NCI-H128 (cell line): ENCODE data around the gene EGLN1.
A peak's percentile ranks its signal among the peaks of the same experiment; 100 is the strongest.
"Not testable (repeated sequence)": the region's sequence is repeated elsewhere in the genome, so short reads cannot be mapped to it uniquely, and the experiment has no call there.

Experiments
- DNase-seq: peaks from one replicate; lab custom pipeline; 2025; ENCODE audit not compliant: unreplicated experiment; lab: John Stamatoyannopoulos, UW

Gene EGLN1

DNA sequence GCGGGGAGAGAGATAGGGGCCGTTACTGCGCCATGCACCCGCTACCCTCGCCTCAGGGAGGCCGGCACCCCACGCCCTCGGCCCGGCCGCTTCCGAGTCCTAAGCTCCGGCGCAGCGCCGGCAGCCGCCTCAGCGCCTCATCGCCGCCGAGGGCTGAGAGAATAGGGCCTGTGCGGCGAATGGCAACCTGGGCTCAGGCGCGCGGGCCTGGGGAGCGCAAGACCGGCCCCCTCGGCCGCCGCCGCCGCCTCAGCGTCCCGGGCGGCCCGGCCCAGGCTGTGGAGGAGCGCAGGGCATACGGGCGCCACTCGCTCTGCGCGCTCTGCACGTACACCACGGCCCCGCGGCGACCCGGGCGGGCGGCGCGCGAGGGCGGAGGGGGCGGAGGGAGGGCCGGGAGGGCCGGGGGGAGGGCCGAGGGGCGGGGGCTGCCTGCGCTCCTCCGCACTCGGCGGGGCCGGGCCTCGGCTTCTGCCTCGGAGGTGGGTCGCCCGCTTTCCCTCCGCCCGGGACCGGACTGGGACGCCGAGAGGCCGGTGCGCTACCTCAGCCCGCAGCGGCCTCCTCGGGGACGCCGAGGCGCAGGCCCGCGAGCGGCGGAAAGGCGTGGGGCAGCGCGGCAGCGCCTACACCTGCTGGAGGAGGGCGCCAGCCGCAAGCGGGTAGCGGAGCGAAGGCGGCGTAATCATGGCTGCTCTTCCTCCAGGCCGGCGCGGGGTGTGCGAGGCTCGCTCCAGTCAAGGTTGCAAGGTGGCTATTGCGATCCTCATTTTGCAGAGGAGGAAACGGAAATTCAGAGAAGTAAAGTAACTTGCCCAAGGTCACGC, at the start of gene EGLN1:
Gene EGLN1, minus strand, starts transcription at position 317 of the 827 bp plus-strand sequence. CDS start 399 bp downstream, outside the sequence.
- peak; percentile 90 for DNase-seq

DNA sequence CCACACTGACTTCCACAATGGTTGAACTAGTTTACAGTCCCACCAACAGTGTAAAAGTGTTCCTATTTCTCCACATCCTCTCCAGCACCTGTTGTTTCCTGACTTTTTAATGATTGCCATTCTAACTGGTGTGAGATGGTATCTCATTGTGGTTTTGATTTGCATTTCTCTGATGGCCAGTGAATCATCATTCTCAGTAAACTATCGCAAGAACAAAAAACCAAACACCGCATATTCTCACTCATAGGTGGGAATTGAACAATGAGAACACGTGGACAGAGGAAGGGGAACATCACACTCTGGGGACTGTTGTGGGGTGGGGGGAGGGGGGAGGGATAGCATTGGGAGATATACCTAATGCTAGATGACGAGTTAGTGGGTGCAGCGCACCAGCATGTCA, 49.4 kb upstream of the EGLN1 start:
- not testable (repeated sequence) for DNase-seq

DNA sequence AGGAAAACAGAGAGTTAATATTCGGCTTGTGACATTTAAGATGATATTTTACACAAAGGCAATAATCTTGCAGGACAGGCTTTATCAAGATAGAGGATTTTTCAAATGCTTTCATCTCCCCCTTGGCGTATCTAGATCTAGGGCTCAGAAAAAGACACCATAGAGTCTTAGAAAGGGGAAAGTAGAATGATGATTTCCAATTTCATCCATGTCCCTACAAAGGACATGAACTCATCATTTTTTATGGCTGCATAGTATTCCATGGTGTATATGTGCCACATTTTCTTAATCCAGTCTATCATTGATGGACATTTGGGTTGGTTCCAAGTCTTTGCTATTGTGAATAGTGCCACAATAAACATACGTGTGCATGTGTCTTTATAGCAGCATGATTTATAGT, 48.9 kb upstream of the EGLN1 start:
- DNase-seq: not testable (repeated sequence)

DNA sequence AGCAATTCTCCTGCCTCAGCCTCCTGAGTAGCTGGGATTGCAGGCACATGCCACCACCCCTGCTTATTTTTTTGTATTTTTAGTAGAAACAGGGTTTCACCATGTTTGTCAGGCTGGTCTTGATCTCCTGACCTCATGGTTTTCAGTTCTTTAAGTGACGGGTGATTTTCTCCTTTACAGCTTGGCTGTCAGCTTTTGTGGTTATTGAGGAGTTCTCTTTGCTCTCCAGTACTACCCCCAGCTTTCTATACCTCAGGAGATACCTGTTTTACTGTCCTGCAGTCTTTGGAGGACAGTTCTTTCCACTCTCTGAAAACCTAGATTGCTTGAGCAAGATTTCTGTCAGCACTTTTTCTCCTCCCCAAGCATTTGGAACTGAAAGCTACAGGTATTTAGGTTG, 45.9 kb upstream of the EGLN1 start:
- no peak for DNase-seq

DNA sequence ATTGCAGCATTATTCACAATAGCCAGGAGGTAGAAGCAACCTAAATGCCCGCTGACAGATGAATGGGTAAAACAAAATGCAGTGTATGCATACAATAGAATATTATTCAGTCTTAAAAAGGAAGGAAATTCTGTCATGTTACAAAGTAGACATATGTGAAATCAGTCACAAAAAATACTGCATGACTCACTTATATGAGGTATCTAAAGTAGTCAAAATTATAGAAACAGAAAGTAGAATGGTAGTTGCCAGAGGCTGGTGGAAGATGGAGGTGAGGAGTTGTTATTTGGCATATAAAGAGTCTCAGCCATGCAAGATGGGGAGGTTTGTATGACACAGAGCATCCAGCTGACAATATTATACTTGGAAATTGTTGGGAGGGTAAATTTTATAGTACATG, 43.0 kb upstream of the EGLN1 start:
- no peak for DNase-seq

DNA sequence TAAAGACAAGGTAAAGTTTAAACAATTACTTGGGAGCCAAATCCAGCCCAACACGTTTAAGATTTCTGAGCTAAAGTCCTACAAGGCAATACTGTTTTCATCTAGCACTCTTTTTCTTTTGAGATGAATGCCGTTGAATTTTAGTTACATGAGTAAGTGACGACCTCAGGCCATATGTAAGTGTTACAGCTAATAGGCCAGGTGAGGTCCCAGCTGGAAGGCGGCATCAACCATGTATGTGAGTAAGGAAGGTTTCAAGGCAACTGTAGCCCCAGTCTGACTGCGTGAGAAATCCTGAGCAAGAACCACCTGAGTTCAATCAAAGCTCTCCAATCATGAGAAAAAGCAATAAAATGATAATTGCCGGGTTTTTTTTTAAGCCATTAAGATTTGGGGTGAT, 41.5 kb upstream of the EGLN1 start:
- DNase-seq: no peak

DNA sequence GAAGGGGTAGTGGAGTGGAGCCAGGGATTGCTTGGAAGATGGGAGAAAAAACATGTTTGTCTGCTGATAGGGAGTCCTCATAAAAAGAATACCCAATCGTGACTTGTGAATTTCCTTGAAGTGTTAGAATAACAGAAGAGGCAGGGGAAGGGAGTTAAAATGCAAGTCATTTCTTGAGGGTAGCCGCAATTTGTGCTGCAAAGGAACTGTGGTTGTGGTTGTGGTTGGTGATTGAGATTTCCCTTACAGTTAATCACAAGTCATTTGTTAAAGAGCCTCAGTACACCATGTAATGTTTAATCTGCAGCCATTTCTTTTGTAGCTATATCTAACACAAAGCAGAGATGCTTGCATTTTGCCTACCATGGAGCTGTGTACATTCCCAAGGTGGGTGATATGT, 38.5 kb upstream of the EGLN1 start:
- DNase-seq: no peak

DNA sequence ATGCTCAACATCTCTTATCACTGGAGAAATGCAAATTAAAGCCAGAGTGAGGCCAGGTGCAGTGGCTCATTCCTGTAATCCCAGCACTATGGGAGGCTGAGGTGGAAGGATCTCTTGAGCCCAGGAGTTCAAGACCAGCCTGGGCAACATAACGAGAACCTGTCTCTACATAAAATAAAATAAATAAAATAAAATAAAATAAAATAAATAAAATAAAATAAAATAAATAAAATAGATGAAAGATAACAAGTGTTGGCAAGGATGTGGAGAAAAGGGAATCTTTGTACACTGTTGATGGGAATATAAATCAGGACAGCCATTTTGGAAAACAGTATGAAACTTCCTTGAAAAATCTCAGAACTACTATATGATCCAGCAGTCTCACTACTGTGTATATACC, 37.4 kb upstream of the EGLN1 start:
- DNase-seq: not testable (repeated sequence)

DNA sequence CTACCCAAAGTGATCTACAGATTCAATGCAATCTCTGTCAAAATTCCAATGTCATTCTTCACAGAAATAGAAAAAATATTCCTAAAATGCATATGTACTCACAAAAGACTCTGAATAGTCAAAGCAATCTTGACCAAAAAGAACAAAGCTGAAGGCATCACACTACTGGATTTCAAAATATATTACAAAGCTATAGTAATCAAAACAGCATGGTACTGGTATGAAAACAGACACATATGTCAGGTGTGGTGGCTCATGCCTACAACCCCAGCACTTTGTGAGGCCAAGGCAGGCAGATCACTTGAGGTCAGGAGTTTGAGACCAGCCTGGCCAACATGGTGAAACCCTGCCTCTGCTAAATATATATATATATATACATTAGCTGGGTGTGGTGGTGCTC, 35.9 kb upstream of the EGLN1 start:
- not testable (repeated sequence) for DNase-seq

DNA sequence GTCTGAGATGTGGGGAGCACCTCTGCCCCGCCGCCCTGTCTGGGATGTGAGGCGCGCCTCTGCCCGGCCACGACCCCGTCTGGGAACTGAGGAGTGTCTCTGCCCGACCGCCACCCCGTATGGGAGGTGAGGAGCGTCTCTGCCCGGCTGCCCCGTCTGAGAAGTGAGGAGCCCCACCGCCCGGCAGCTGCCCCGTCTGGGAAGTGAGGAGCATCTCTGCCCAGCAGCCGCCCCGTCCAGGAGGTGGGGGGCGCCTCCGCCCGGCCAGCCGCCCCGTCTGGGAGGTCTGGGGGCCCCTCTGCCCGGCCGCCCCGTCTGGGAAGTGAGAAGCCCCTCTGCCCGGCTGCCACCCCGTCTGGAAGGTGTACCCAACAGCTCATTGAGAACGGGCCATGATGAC, 32.0 kb upstream of the EGLN1 start:
- DNase-seq: not testable (repeated sequence)

DNA sequence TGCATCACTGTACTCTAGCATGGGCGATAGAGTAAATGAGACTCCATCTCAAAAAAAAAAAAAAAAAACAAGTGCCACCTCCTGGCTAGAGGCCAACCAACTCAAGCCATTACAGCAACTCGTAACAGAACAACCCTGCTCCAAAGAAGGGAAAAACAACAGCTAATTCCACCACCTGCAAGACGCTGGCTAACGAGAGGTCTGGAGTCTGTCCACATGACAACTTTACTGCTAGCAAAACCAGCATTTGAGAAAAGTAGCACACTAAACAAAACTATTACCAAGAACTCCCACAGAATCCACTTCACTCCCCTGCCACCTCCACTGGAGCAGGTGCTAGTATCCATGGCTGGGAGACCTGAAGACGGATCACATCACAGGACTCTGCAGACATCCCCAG, 24.1 kb upstream of the EGLN1 start:
- DNase-seq: no peak

DNA sequence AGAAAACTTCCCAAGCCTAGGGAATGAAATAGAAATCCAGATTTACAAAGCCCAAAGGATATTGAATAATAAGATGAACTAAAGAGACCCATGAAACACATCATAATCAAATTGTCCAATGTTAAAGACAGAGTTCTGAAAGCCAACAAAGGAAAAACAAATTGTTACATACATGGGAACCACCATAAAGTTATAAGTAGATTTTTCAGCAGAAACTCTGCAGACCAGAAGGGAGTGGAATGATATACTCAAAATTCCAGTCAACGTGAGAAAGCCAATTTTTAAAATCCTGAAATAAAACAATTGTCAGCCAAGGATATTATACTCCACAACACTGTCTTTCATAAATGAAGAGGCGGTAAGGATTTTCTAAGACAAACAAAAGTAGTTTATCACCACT, 22.0 kb upstream of the EGLN1 start:
- DNase-seq: no peak

DNA sequence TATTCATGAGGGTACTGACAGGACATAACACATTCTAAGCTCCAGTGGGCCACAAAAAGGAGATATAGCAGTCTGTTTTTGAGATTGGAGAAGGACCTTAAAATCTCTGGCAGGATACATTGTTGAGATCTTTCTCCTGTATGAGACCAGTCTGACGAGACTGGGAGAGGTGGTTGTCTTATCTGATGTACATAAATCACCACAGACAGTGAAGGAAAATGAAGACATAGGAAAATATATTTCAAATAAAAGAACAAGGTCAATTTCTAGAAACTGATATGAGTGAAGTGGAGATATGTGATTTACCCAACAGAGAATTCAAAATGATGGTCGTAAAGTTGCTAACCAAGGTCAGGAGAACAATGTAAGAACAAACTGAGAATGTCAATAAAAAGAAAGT, 21.3 kb upstream of the EGLN1 start:
- DNase-seq: no peak

DNA sequence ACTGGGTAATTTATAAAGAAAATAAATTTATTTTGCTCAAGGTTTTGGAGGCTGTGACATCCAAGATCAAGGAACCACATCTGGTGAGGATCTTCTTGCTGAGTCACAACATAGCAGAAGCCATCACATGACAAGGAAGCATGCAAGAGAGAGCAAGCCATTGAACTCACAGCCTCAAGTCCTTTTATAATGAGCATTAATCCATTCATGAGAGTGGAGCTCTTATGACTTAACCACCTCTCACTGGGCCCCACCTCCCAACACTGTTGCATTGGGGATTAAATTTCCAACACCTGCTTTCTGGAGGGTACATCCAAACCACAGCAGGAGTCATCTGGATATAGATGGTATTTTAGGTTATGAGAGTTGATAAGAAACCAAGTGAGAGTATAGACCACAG, 20.6 kb upstream of the EGLN1 start:
- DNase-seq: no peak

DNA sequence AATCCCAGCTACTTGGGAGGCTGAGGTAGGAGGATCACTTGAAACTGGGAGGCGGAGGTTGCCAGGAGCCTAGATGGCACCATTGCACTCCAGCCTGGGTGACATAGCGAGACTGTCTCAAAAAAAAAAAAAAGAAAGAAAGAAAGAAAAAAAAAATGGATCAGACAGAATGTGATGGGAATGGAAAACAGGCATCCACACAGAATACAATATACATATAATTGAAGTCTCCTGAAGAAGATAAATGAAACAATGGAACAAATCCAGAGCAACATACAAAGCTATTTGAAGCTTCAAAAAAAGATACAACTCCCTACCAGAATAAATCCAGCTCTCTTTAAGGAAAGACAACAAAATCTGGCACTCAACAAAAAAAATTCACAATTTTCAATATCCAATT, 10.9 kb upstream of the EGLN1 start:
- DNase-seq: no peak

DNA sequence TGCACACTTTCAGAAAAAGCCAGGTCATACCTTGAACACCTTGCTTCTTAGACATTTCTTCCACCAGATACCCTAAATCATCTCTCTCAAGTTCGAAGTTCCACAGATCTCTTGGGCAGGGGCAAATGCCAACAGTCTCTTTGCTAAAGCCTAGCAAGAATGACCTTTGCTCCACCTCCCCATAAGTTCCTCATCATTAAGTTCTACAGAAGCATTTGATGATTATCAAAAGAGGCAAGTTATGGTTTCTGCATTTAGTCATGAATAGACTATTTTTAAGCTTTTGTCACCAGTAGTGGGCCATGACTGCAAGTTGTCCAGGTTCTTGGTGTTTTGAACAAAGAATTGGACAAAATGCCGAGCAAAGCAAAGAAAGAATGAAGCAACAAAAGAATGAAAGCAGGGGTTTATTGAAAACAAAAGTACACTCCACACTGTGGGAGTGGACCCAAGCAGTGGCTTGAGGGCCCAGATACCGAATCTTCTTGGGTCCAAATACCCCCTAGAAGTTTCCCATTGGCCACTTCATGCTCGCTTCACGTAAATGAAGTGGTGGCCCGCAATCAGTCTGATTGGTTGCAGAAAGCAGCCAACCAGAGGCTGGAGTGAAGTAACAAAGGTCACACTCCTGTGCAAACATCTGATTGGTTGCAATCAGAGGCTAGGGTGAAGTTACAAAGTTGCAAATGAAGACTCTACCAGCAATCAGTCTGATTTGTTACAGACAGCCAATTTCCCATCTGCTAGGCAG, 9.8 kb upstream of the EGLN1 start:
- no peak for DNase-seq

DNA sequence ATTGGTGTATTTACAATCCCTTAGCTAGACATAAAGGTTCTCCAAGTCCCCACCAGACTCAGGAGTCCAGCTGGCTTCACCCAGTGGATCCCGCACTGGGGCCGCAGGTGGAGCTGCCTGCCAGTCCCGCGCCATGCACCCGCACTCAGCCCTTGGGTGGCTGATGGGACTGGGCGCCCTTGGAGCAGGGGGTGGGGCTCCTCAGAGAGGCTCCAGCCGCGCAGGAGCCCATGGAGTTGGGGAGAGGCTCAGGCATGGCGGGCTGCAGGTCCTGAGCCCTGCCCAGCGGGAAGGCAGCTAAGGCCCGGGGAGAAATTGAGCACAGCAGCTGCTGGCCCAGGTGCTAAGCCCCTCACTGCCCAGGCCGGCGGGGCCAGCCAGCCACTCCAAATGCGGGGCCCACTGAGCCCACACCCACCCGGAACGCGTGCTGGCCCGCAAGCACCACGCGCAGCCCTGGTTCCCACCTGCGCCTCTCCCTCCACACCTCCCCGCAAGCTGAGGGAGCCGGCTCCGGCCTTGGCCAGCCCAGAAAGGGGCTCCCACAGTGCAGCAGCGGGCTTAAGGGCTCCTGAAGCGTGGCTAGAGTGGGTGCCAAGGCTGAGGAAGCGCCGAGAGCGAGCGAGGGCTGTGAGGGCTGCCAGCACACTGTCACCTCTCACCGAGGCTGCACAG, 8.7 kb upstream of the EGLN1 start:
- DNase-seq: not testable (repeated sequence)

DNA sequence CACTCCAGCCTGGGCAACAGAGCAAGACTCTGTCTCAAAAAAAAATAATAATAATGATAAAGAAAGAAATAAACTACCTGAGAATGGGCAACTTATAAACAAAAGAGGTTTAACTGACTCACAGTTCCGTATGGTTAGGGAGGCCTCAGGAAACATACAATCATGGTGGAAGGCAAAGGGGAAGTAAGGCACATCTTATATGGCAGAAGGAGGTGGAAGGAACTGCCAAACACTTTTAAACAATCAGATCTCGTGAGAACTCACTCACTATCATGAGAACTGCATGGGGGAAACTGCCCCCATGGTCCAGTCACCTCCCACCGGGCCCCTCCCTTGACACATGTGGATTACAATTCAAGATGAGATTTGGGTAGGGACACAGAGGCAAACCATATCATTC, 6.3 kb upstream of the EGLN1 start:
- DNase-seq: no peak

DNA sequence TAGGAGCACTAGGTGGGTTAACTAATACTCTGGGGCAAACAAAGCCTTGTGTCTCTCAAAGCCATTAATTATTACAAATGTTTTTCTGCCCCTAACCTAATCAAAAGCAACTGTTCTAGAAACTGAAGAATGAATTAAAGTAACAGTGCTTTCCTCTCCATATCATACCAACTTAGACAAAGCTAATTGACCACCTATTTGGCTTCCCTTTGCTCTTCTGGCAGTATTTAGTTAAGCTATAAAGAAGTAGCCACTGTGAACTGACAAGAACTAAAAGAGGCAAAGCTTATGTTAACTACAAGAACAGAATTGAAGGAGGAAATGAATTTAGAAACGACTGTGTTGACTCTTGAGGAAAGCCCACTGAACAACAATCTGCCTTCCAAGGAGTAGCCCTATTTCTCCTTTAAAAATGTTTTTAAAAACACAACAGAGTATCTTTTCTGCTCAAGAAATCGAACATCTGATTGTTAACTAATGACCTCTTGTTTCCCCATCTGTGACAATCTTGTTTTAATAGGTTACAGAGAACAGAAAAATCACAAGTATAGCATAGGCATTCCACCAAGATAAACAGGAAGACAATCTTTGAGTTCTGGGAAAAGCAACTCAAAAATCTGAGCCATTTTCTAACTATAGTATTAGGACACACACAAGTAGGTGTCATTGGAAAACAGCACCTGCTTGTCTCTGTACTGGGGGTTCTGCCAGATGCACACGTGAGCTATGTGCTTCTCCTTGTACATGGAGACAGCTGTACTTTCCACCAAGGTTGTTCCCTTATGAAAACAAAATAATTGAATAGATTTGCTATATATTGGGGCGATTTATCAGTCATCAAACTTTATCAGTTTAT, 3.1 kb upstream of the EGLN1 start:
- DNase-seq: no peak

DNA sequence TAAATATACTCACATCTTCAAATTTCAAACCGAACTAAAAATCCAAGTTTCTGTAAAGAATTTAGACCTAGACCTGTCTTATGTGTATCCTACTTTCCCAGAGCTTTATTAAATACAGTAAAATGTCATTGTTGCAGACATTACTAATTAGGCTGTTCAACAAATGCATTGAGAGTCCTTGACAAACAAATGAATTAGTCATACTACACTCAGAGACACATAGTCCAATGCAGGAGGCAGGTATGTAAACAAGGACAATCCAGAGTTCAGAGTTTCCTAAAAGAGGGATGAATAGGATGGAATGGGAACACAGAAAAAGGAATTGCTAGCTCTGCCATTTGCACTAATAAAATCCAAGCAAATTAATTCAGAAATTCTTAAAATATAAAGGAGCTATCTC, 1.6 kb upstream of the EGLN1 start:
- peak; percentile 10 for DNase-seq

DNA sequence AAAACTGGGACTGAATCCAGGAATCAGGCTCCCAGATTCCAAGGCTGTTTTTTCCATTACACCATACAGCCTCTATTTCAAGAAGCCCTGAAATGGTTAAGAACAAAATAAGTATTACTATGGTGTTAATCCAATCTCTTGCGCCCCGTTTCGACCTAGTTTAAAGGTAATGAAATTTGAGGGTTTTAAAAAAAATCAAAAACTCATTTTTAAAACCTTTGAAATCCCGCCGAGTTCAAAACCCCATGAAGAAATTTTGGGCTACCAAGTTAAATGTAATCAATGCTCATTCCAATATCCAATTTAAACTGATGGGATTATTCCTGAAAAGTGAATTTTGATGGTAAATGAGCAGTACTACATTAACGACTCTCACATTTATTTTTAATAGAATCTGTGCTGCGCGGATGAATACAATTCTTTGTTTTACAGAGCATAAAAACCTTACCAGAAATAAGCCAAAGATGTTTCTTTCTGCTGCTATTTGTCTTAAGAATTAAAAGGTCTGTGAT, 767 bp upstream of the EGLN1 start:
- no peak for DNase-seq
